IMR-90 (cell line): Measurements from ENCODE around the gene NADK2. TPM values are rescaled to one million over a fixed set of nuclear protein-coding genes. Genes with fewer than 3 reads are reported as not detected.

ENCODE experiments used
- ATAC-seq: fragments of 200-7000 bp; cut with Tn5 transposase; 2 replicates; pipeline ENCODE4 v1.9.1; 2020; ENCODE audit warnings: low read depth, mild to moderate bottlenecking, moderate library complexity
- BruUV-seq: library from RNA; stranded (reverse); fragments of 400-500 nt; replicated peaks from 2 replicates; lab custom pipeline; 2021; lab: Mats Ljungman, UMichigan
- CTCF ChIA-PET: fragments of 300-600 bp; formaldehyde crosslinking; extraction: SDS; loops from one replicate; lab custom pipeline; 2021; ENCODE audit warnings: antibody characterized with exemption; lab: Yijun Ruan, JAX
- POLR2A ChIA-PET: fragments of 300-600 bp; sonication (Branson Sonifier 250); formaldehyde crosslinking; loops from one replicate; lab custom pipeline; 2022; ENCODE audit warnings: antibody characterized with exemption; ENCODE audit not compliant: unreplicated experiment; lab: Charles Lee
- DNase-seq: peaks from one replicate; pipeline ENCODE4 v3.0.0; 2013
- H2AFZ ChIP-seq: replicated peaks from 2 replicates; pipeline ENCODE3; 2013; ENCODE audit warnings: low read length, mild to moderate bottlenecking; ENCODE audit not compliant: poor library complexity
- H2AK5ac ChIP-seq: 2 replicates; pipeline ENCODE4 v1.6.1; 2013; ENCODE audit warnings: low read depth, low read length, inconsistent platforms
- H2AK9ac ChIP-seq: replicated peaks from 2 replicates; pipeline ENCODE3; 2013; ENCODE audit warnings: mild to moderate bottlenecking, low read depth, low read length, moderate library complexity; ENCODE audit not compliant: poor library complexity
- H2BK120ac ChIP-seq: 2 replicates; pipeline ENCODE4 v1.6.1; 2013; ENCODE audit warnings: low read depth, low read length, inconsistent platforms
- H2BK15ac ChIP-seq: 3 replicates; pipeline ENCODE4 v1.6.1; 2013; ENCODE audit warnings: low read depth, low read length, inconsistent platforms
- H2BK20ac ChIP-seq: 2 replicates; pipeline ENCODE4 v1.6.1; 2013; ENCODE audit warnings: low read depth, mild to moderate bottlenecking, inconsistent platforms, low read length, moderate library complexity
- H2BK5ac ChIP-seq: 2 replicates; pipeline ENCODE4 v1.6.1; 2013; ENCODE audit warnings: mild to moderate bottlenecking, low read depth, low read length, inconsistent platforms; ENCODE audit not compliant: poor library complexity, severe bottlenecking
- H3K14ac ChIP-seq: replicated peaks from 2 replicates; pipeline ENCODE4 v1.6.1; 2013; ENCODE audit warnings: low read depth, low read length, inconsistent platforms
- H3K18ac ChIP-seq: 2 replicates; pipeline ENCODE4 v1.6.1; 2013; ENCODE audit warnings: low read depth, low read length, control low read depth
- H3K23ac ChIP-seq: 2 replicates; pipeline ENCODE4 v1.6.1; 2013; ENCODE audit warnings: low read depth, low read length, inconsistent platforms
- H3K27ac ChIP-seq: 2 replicates; pipeline ENCODE4 v1.5.1; 2013; ENCODE audit warnings: mild to moderate bottlenecking, control low read depth, low read length; ENCODE audit not compliant: insufficient read depth
- H3K27me3 ChIP-seq: 2 replicates; pipeline ENCODE4 v1.6.1; 2013; ENCODE audit warnings: low read length; ENCODE audit not compliant: control insufficient read depth, insufficient read depth
- H3K36me3 ChIP-seq: 2 replicates; pipeline ENCODE4 v1.6.1; 2013; ENCODE audit warnings: low read length, mixed read lengths; ENCODE audit not compliant: control insufficient read depth, insufficient read depth
- H3K4ac ChIP-seq: 2 replicates; pipeline ENCODE4 v1.6.1; 2013; ENCODE audit warnings: low read depth, low read length, inconsistent platforms
- H3K4me1 ChIP-seq: 2 replicates; pipeline ENCODE4 v1.6.1; 2013; ENCODE audit warnings: low read length, mixed read lengths; ENCODE audit not compliant: control insufficient read depth, insufficient read depth
- H3K4me2 ChIP-seq: 2 replicates; pipeline ENCODE4 v1.6.1; 2013; ENCODE audit warnings: low read depth, mild to moderate bottlenecking, control low read depth, low read length, moderate library complexity
- H3K4me3 ChIP-seq: 2 replicates; pipeline ENCODE4 v1.5.1; 2013; ENCODE audit warnings: low read depth, mild to moderate bottlenecking, control low read depth, low read length, moderate library complexity; ENCODE audit not compliant: insufficient read depth
- H3K56ac ChIP-seq: 2 replicates; pipeline ENCODE4 v1.6.1; 2013; ENCODE audit warnings: low read length, inconsistent platforms; ENCODE audit not compliant: insufficient read depth; ENCODE audit errors: extremely low read depth
- H3K79me1 ChIP-seq, 2 experiments: 2 replicates each; pipeline ENCODE4 v1.6.1; 2013; ENCODE audit warnings: low read length in 2 of 2, inconsistent platforms in 1 of 2, low read depth in 1 of 2
- H3K9ac ChIP-seq: 2 replicates; pipeline ENCODE4 v1.6.1; 2013; ENCODE audit warnings: low read depth, low read length, control low read depth
- H3K9me1 ChIP-seq: 2 replicates; pipeline ENCODE4 v1.6.1; 2013; ENCODE audit warnings: low read length, inconsistent platforms; ENCODE audit not compliant: insufficient read depth
- H3K9me3 ChIP-seq: 2 replicates; pipeline ENCODE4 v1.6.1; 2013; ENCODE audit warnings: low read length; ENCODE audit not compliant: control insufficient read depth, insufficient read depth
- H4K20me1 ChIP-seq: 2 replicates; pipeline ENCODE4 v1.6.1; 2013; ENCODE audit warnings: low read length, inconsistent platforms; ENCODE audit not compliant: insufficient read depth
- H4K5ac ChIP-seq: 2 replicates; pipeline ENCODE4 v1.6.1; 2013; ENCODE audit warnings: mild to moderate bottlenecking, low read depth, low read length, control low read depth
- H4K8ac ChIP-seq, 2 experiments: 2 replicates each; pipeline ENCODE4 v1.6.1; 2013; ENCODE audit warnings: low read depth in 2 of 2, low read length in 2 of 2, control low read depth in 1 of 2, inconsistent platforms in 1 of 2
- H4K91ac ChIP-seq: 2 replicates; pipeline ENCODE4 v1.6.1; 2013; ENCODE audit warnings: low read depth, low read length, inconsistent platforms; ENCODE audit not compliant: insufficient read depth
- FOS ChIP-seq: fragments of 150-350 bp; IDR thresholded peaks from 2 replicates; pipeline ENCODE4 v1.6.1; 2016; ENCODE audit warnings: low read depth, low read length
- NFE2L2 ChIP-seq: fragments of 150-350 bp; IDR thresholded peaks from 2 replicates; pipeline ENCODE4 v1.6.1; 2016; ENCODE audit warnings: low read depth, mild to moderate bottlenecking, low read length
- SMC3 ChIP-seq: fragments of 150-350 bp; IDR thresholded peaks from 2 replicates; pipeline ENCODE4 v1.6.1; 2016; ENCODE audit warnings: low read depth, mild to moderate bottlenecking, antibody characterized with exemption, low read length, moderate library complexity
- WGBS, 2 experiments: methylation state at CpG; one replicate each; pipeline versions ENCODE4 v1.1.5 to v1.1.7; 2013; ENCODE audit warnings: missing lambda C conversion rate in 2 of 2; ENCODE audit not compliant: insufficient read length in 1 of 2; ENCODE audit errors: extremely low coverage in 2 of 2; 5-methylcytosine and 5-hydroxymethylcytosine counted together
- dilution Hi-C: fragments of 300-500 bp; cut with HindIII; formaldehyde crosslinking; loops from one replicate; pipeline ENCODE4 v1.14.3; 2018; ENCODE audit warnings: low sequenced_read_pairs; ENCODE audit not compliant: unreplicated experiment
- in situ Hi-C: fragments of 300-500 bp; cut with MboI; formaldehyde crosslinking; loops from 3 replicates; pipeline ENCODE4 v1.14.3; 2019; ENCODE audit warnings: low sequenced_read_pairs, inconsistent platforms, mixed read lengths
- intact Hi-C: fragments of 100-400 bp; cut with micrococcal nuclease; formaldehyde crosslinking; loops from 2 replicates; pipeline ENCODE4 v1.10.0; 2022
- polyA plus RNA-seq, 3 experiments: library from polyadenylated mRNA; depleted of rRNA; stranded (reverse); fragments of >200 nt; gene quantifications; 2 replicates each; pipeline ENCODE4 v1.2.3, GENCODE V29; 2012; ENCODE audit warnings: low replicate concordance in 1 of 3
- total RNA-seq: library from RNA; depleted of rRNA; stranded (reverse); fragments of >200 nt; gene quantifications from 2 replicates; pipeline ENCODE4 v1.2.3, GENCODE V29; 2012

Gene NADK2
- total and polyA plus RNA-seq, 2 of the 4 experiments (the other 2 are of a cell fraction), result 7.4 to 17.4 TPM

DNA sequence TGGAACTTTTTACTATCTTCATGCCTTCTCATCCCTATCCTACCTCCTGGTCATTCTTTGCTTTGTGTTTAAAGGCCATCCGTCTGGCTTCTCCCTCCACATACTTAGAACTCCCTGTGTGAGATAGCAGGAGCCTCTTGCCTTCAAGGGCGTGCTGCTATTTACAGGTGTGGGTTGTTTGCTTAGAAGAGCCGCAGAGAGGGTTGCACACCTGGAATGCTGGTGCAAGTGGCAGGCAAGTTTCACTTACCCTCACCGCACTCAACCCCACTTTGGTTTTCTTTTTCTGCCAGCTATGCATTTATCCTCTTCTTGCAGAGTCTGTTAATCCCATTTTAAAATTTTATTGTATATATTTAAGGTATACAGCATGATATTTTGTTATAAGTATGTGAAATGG is 77.3 kb downstream of the NADK2 start:
- H3K23ac ChIP-seq, result no peak overlapping the region
- no peak overlapping the region for H4K5ac ChIP-seq
- H3K4me3 ChIP-seq, result no peak overlapping the region
- no peak overlapping the region for H3K4me2 ChIP-seq
- ChIA-PET CTCF (no interaction called here), POLR2A (no interaction called here)
- H3K27ac ChIP-seq, result no peak overlapping the region
- no peak overlapping the region for H2BK120ac ChIP-seq
- H4K8ac ChIP-seq, result no peak overlapping the region
- H2AK5ac ChIP-seq, result no peak overlapping the region
- dilution Hi-C loops (no loop called here), intact Hi-C loops (no loop called here), in situ Hi-C loops (no loop called here)
- H3K4me1 ChIP-seq, result no peaks in the 10 kb centered on the region
- ATAC-seq, result no peak
- no peak overlapping the region for H2BK15ac ChIP-seq
- no peaks in the 10 kb centered on the region for H3K9me1 ChIP-seq
- no peak overlapping the region for H3K4ac ChIP-seq
- no peak overlapping the region for H3K18ac ChIP-seq
- no peak for DNase-seq
- no peak overlapping the region for H2BK20ac ChIP-seq
- no peak overlapping the region for H3K56ac ChIP-seq
- H4K20me1 ChIP-seq, result peaks cover 4% of the 10 kb centered on the region; the same call in 1 of the 2 replicates
- no peak overlapping the region for H2AFZ ChIP-seq
- no peak overlapping the region for H2AK9ac ChIP-seq
- no peak overlapping the region for H4K91ac ChIP-seq
- BruUV-seq, result no TSS peak
- peaks cover 43 to 49% of the 10 kb centered on the region in 2 experiments for H3K79me1 ChIP-seq
- WGBS, 2 experiments, result no CpG with 5 or more reads among the region's 4 CpGs
- no peak overlapping the region for H3K9ac ChIP-seq
- peaks cover 63% of the 10 kb centered on the region for H3K36me3 ChIP-seq
- no peaks in the 10 kb centered on the region for H3K27me3 ChIP-seq
- TF ChIP-seq NFE2L2 (no peak), FOS (no peak), SMC3 (no peak)
- no peak overlapping the region for H3K14ac ChIP-seq
- H3K9me3 ChIP-seq, result no peaks in the 10 kb centered on the region
- H2BK5ac ChIP-seq, result no peak overlapping the region
